ENCODE data around the gene SCP2.
"Not testable (repeated sequence)": the region's sequence is repeated elsewhere in the genome, so short reads cannot be mapped to it uniquely, and the experiment has no call there.

Gene SCP2

GRCh38 chr1:52917156-52917555, 9.9 kb upstream of the SCP2 start:
- DNase-seq (ENCODE audit: low spot score): no peak

DNA sequence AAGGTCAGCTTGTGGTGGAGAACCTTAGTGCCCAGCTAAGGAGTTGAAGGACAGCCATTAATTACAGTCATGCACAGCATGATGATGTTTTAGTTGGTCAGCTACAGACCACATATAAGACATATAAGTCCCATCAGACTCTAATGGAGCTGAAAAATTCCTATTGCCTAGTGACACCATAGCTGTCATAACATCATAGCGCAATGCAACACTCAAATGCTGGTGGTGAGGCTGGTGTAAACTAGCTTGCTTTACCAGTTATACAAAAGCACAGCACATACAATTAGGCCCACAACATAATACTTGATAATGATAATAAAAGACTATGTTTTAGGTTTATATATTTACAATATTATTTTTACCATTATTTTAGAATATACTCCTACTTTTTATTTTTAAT, 9.5 kb upstream of the SCP2 start:
- no peak for DNase-seq (ENCODE audit: low spot score)

DNA sequence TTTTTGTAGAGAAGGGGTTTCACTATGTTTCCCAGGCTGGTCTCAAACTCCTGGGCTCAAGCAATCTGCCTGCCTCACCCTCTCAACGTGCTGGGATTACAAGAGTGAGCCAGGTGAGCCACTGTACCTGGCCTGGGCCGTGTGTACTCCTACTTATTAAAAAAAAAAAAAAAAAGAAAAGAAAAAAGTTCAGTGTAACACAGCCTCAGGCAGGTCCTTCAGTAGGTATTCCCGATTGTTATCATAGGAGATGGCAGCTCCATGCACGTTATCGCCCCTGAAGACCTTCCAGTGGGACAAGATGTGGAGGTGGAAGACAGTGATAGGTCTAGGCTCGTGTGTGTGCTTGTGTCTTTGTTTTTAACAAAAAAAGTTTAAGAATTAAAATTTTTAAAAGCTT, 8.9 kb upstream of the SCP2 start:
- DNase-seq (ENCODE audit: low spot score): no peak

DNA sequence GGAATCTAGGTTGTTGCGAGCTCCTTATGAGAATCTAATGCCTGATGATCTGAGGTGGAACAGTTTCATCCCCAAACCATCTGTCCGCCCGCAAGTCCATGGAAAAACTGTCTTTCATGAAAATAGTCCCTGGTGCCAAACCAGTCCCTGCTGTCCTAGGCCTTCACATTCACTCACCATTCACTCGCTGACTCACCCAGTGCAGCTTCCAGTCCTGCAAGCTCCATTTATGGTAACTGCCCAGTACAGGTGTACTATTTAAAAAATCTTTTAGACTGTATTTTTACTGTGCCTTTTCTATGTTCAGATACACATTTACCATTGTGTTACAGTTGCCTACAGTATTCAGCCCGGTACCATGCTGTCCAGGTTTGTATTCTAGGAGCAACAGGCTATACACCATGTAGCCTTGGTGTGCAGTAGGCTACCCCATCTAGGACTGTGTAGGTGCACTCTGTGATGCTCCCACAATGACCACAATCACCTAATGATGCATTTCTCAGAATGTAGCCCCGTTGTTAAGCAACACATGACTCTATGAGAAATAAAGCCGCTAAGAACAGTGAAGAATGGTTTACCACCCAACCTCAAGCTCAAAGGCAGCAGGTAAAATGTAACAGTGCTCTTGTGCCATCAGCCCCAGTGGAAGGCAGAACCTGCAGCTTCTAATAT, 7.9 kb upstream of the SCP2 start:
- DNase-seq (ENCODE audit: low spot score): no peak

DNA sequence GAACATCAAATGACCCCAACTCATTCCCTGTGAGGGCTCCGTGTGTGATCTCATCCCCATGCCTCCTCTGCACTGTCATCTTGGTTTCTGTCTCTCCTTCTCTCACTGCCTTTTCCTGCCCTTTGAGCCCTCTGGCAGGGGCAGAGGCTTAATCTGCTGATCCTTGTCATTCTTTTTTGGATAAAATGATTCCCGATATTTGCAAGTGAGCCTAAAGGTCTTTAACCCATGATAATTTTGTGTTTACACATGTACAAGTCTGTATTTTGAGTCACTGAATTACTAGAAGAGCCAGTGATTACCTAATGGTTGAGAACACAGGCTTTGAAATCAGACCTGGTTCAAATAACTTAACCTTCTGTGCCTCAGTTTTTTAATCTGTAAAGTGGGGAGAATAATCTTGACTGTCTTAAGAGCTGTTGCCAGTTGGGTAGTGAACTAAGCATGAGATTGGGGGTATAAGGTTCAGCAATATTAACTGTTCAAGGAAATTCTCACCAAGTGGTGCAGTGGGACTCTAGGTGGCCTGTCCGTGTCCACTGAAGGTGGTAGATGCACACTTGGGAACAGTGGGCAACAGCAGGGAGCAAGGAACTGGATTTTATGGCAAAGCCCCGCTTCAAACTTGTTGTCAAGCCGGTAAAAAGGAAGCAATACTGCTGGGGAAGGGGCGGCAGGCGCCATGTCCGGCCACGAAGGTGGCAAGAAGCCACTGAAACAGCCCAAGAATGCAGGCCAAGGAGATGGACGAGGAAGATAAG, 7.2 kb upstream of the SCP2 start:
- no peak for DNase-seq (ENCODE audit: low spot score)

DNA sequence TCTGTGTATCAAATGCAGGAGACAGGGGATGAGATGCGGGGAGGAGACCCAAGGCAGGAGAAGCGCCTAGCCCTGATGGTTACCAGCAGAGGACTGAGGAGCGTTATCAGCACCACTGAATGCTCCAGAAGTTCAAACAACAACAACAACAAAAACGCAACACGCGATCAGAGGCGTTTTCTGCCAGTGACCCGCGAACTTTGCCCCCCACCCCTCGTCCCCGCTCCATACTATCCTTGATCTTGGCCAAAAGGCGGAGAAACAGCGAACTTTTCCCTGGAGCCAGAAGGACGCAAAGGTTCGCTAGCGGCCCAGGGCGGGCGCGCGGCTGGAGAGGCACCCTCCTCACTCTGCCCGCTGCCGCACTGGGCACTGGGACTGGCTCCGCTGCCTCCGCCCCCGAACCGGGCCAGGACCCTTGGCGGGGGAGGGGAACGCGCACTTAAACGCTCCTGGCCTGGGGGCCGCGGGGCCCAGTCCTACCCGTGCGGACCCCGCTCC, 6.2 kb upstream of the SCP2 start:
- no peak for DNase-seq (ENCODE audit: low spot score)

GRCh38 chr1:52925571-52926005, 1.5 kb upstream of the SCP2 start:
- no peak for DNase-seq (ENCODE audit: low spot score)

DNA sequence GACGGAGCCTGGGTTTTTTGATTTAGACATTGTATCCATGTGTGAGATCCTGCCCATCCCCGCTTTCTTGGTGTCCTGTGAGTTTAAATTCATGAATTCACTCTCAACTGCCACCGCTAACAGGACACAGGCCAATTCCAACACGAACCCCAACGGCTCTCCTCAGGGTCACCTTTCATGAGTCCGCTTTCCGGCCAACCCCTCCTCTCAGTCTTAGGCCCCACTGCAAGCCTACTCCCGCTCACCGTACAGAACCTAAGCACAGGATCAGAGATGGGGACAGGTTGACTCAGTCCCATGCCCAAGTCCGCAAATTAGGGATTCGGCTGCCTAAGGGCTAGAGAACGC, 238 bp upstream of the SCP2 start:
- DNase-seq (ENCODE audit: low spot score): no peak

- no peak for DNase-seq (ENCODE audit: low spot score)
Observed at GRCh38 chr1:52928015-52928404, 934 bp downstream of the SCP2 start.

DNA sequence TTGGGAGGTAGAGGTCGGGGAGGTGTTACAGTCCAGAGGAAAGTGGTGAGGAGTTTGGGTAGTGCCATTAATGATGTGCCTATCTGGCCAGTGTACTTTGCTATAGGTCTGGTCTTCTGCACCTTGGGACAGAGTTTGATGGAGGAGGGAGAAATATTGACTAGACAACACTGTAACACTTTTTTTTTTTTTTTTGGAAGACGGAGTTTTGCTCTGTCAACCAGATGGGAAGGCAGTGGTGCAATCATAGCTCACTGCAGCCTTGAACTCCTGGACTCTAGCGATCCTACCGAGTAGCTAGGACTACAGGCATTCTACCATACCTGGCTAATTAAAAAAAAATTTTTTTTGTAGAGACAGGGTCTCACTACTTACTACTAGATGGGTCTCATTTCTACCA, 1.9 kb downstream of the SCP2 start:
- no peak for DNase-seq (ENCODE audit: low spot score)

- DNase-seq (ENCODE audit: low spot score): no peak
Observed at GRCh38 chr1:52937433-52938182, 10.5 kb downstream of the SCP2 start.

DNA sequence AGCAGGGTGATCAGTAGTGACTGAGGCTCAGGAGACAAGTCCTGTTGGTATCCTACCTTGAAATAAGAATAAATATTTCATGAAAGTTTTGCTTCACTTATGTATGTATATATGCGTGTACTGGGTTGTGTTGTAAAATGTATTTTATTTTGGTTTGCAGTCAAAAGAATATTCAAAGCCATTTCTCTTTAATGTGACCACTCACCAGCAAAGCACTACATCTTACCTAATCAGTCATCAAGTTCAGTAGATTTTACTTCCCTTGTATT, 11.0 kb downstream of the SCP2 start:
- no peak for DNase-seq (ENCODE audit: low spot score)

- DNase-seq (ENCODE audit: low spot score): no peak
Observed at GRCh38 chr1:52943876-52944416, 16.9 kb downstream of the SCP2 start.

GRCh38 chr1:52944566-52944965, 17.5 kb downstream of the SCP2 start:
- no peak for DNase-seq (ENCODE audit: low spot score)

DNA sequence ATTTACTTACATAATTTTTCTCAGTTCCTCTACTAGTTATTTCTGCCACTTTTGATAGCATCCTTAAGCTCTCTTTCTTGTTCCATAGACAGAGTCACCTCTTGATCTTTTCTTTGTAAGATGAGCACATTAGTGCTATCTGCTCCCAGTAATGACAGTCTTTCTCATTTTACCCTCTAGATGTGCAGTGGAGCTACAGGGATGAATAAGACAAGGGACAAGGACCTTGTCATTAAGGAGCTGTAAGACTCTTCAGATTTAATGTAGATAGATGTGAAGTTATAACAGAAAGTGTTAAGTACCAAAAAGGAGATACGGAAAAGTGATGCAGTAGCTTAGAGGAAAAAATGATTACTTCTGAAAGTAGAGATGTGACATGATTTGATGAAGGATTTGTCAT, 20.4 kb downstream of the SCP2 start:
- no peak for DNase-seq (ENCODE audit: low spot score)

GRCh38 chr1:52949602-52950001, 22.5 kb downstream of the SCP2 start:
- DNase-seq (ENCODE audit: low spot score): not testable (repeated sequence)

DNA sequence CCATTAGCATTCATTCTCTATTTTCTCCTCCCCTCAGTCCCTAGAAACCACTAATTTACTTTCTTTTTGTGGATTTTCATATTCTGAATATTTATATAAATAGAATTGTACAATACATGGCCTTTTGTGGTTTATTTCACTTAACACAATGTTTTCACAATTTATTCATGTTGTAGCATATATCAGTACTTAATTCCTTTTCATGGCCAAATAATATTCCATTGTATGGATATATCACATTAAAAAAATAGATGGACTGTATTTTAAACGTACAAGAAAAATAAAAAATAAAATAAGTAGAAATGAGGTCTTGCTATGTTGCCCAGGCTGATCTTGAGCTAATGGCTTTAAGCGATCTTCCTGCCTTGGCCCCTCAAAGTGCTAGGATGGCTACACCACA, 25.0 kb downstream of the SCP2 start:
- DNase-seq (ENCODE audit: low spot score): no peak

DNA sequence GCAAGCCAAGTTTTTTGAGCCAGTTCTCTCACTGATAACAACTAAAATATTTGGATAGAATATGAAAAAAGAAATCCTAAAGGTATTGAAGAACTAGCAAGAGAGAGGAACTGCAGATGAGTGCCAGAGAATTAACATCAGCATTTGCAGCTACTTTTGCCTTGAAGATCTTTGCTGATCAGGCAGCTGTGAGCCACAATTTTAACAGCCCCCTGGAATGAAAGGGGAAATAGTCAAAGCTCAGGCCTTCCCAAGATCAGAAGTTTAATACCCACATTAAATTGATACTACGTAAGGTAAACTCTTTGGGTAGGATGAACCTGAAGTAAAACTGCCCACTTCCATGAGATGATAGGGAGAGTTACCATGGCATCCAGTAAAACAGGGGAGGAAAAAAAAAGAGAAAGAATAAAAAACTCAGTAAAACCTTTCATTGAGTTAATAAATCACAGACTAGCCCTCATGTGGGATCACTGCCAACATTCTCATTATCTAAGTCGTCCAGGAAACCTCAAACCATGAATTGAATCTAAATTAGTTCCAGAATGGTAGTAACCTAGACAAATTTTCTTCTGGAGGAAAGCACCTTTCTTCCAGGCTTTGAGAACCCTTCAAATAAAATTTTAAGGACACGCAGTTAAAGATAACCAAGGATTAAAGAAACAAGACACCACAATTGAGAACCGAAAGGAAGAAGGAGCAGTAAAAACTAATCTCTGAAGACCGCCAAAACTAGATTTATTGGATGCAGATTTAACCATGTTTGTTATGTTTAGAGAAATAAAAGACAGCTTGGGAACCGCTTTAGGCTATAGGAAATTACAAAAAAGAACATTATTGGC, 28.3 kb downstream of the SCP2 start:
- no peak for DNase-seq (ENCODE audit: low spot score)

- DNase-seq (ENCODE audit: low spot score): no peak
Observed at GRCh38 chr1:52963101-52963500, 36.0 kb downstream of the SCP2 start.

GRCh38 chr1:52967666-52968065, 40.6 kb downstream of the SCP2 start:
- DNase-seq (ENCODE audit: low spot score): no peak

GRCh38 chr1:52969234-52969633, 42.2 kb downstream of the SCP2 start:
- DNase-seq (ENCODE audit: low spot score): not testable (repeated sequence)

DNA sequence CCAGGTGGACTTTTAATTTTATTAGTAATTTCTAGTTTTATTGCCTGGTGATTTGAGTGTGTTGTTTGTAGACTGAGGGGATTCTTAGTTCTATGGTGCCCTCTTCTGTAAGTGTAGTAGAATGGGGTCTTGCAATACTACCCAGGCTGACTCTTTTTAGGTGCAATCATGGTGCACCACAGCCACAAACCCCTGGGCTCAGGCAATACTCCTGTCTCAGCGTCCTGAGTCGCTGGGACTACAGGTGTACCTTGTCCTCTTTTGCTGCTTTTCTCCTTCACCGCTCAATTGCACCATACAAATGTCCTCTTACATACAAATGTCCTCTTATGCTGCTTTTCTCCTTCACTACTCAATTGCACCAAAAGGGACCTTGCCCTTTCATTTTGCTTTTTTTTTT, 43.1 kb downstream of the SCP2 start:
- no peak for DNase-seq (ENCODE audit: low spot score)

All from CD4-positive, alpha-beta T cell treated with Interleukin-6 at 100 ng/mL for 8 hours (primary cell).